GM19397 (cell line): ENCODE results near the gene GALNT11.
"Not testable (repeated sequence)": the region's sequence is repeated elsewhere in the genome, so short reads cannot be mapped to it uniquely, and the experiment has no call there.

ENCODE experiments used
- ATAC-seq: cut with Tn5 transposase; IDR thresholded peaks from one replicate; pipeline ENCODE4 v1.9.1; 2021; ENCODE audit warnings: mild to moderate bottlenecking, moderate library complexity; ENCODE audit not compliant: unreplicated experiment

Gene GALNT11

GRCh38 chr7:152027491-152028365, 2.3 kb downstream of the GALNT11 start:
- not testable (repeated sequence) for ATAC-seq

- not testable (repeated sequence) for ATAC-seq
Observed at GRCh38 chr7:152030059-152030458, 4.6 kb downstream of the GALNT11 start.

GRCh38 chr7:152030639-152031038, 5.2 kb downstream of the GALNT11 start:
- ATAC-seq, result not testable (repeated sequence)

DNA sequence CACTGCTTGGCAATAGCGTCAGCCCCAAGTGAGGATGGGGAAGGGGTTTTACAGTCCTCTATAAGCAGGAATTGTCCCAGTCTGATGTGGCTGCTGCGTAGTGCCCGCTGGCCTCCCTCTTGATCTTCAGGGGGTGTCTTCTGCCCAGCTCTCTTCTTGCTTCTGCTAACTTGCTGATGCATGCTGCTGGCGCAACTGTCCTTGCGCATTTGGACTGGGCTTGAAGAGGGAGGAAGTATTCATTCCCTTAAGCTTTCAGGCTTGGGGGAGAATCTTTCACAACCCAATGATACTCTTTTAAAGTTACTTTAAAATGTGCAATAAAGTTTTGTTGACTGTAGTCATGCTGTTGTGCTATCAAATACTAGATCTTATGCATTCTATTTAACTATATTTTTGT, 10.3 kb downstream of the GALNT11 start:
- no peak for ATAC-seq

GRCh38 chr7:152038410-152038809, 12.9 kb downstream of the GALNT11 start:
- ATAC-seq, result not testable (repeated sequence)

- ATAC-seq, result not testable (repeated sequence)
Observed at GRCh38 chr7:152043086-152043485, 17.6 kb downstream of the GALNT11 start.

GRCh38 chr7:152044909-152045308, 19.4 kb downstream of the GALNT11 start:
- not testable (repeated sequence) for ATAC-seq

GRCh38 chr7:152046531-152046930, 21.1 kb downstream of the GALNT11 start:
- ATAC-seq, result no peak

- ATAC-seq, result no peak
Observed at GRCh38 chr7:152048051-152048450, 22.6 kb downstream of the GALNT11 start.

- no peak for ATAC-seq
Observed at GRCh38 chr7:152050547-152050971, 25.1 kb downstream of the GALNT11 start.

DNA sequence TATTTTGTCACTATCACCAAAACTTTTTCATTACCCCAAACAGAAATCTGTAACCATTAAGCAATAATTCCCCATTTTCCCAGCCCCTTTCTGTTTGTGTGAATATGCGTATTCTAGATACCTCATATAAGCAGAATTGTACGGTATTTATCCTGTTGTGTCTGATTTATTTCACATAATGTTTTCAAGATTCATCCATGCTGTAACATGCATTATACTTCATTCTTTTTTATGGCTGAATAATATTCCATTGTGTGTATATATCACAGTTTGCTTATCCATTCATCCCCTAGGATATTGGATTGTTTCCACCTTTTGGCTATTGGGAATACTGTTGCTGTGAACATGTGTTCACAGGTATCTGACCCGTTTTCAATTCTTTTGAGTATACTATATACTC, 26.5 kb downstream of the GALNT11 start:
- ATAC-seq, result no peak

DNA sequence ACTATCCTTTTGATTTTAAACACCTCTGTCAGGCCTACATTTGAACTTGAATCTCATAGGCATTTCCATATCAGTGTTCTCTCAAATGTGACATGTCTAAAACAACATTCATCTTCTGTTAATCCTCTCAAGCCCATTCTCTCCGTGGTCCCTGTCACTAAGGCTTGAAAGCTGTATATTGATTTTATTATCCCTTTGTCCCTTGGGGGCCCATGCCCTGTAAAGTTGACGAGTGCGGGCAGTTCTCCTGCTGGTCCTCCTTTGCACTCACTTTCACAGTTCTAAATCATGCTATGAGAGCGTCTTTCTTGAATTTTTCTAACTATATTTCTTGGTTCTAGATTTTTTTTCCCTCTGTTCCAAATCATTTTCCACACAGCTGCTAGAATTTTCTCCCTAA, 27.3 kb downstream of the GALNT11 start:
- ATAC-seq, result no peak

DNA sequence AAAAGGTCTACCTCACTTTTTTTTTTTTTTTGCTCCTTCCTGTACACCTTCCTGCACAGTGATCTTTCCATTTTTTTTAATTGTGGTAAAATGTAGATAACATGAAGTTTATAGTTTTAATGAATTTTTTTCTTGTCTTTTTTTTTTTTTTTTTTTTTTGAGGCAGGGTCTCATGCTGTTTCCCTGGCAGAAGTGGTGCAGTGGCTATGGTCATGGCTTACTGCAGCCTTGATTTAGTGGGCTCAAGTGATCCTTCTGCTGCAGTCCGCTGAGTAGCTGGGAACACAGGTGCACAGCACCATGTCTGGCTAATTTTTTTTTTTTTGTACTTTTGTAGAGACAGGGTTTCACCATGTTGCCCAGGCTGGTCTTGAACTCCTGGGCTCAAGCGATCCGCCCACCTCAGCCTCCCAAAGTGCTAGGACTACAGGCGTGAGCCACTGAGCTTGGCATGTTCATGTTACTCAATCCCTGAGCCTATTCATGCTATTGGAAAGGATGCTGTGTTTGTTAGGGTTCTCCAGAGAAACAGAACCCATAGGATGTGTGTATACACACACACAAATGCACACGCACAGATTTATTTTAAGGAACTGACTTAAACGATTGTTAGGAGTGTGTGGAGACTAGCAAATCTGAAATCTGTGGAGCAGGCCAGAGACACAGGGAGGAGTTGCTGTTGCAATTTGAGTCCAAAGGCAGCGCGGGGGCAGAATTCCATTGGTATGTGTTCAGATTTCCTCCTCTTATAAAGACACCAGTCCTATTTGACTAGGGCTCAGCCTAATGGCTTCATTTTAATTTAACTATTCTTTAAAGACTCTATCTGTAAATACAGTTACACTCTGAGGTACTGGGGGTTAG, 29.1 kb downstream of the GALNT11 start:
- no peak for ATAC-seq

DNA sequence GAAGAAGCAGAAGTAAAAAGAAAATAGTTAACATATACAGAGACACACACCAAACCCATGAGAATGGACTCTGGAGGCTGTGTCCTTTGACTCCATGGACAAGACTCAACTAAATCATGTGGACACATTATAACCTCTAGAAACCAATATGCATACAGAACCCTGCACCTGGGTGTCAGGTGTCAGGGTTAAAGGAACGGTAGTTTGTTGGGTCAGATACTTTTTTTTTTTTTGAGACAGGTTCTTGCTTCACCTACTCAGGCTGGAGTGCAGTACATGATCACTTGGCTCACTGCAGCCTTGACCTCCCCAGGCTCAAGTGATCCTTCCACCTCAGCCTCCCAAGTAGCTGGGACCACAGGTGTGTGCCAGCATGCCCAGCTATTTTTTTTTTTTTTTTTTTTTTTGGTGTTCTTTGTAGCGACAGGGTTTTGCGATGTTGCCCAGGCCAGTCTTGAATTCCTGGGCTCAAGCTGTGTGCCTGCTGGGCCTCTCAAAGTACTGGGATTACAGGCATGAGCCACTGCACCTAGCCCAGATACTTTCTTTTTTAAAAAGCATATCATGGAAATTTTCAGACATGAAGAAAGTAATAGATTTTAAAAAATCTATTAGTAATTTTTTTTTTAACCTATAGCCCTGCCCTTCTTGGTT, 31.3 kb downstream of the GALNT11 start:
- no peak for ATAC-seq

GRCh38 chr7:152059311-152059710, 33.8 kb downstream of the GALNT11 start:
- no peak for ATAC-seq

GRCh38 chr7:152061086-152061485, 35.6 kb downstream of the GALNT11 start:
- not testable (repeated sequence) for ATAC-seq

- ATAC-seq, result not testable (repeated sequence)
Observed at GRCh38 chr7:152063192-152063591, 37.7 kb downstream of the GALNT11 start.

DNA sequence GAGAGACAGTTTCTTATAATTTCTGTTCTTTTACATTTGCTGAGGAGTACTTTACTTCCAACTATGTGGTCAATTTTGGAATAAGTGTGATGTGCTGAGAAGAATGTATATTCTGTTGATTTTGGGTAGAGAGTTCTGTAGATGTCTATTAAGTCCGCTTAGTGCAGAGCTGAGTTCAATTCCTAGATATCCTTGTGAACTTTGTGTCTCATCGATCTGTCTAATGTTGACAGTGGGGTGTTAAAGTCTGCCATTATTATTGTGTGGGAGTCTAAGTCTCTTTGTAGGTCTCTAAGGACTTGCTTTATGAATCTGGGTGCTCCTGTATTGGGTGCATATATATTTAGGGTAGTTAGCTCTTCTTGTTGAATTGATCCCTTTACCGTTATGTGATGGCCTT, 38.3 kb downstream of the GALNT11 start:
- ATAC-seq, result not testable (repeated sequence)

DNA sequence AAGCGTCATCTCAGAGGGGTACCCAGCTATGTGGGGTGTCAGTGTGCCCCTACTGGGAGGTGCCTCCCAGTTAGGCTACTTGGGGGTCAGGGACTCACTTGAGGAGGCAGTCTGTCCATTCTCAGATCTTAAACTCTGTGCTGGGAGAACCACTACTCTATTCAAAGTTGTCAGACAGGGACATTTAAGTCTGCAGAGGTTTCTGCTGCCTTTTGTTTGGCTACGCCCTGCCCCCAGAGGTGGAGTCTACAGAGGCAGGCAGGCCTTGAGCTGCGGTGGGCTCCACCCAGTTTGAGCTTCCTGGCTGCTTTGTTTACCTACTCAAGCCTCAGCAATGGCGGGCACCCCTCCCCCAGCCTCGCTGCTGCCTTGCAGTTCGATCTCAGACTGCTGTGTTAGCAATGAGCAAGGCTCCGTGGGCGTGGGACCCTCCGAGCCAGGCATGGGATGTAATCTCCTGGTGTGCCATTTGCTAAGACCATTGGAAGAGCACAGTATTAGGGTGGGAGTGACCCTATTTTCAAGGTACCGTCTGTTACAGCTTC, 40.4 kb downstream of the GALNT11 start:
- not testable (repeated sequence) for ATAC-seq

GRCh38 chr7:152072421-152072820, 46.9 kb downstream of the GALNT11 start:
- ATAC-seq, result no peak

GRCh38 chr7:152073352-152073751, 47.9 kb downstream of the GALNT11 start:
- no peak for ATAC-seq
